HCT116 (cell line): ENCODE results near the gene RGS11. TPM values are rescaled to one million over a fixed set of nuclear protein-coding genes. Genes with fewer than 3 reads are reported as not detected.

Source experiments
- ATAC-seq: fragments of 200-7000 bp; cut with Tn5 transposase; 2 replicates; pipeline ENCODE4 v1.9.1; 2020; ENCODE audit warnings: mild to moderate bottlenecking, moderate library complexity
- Bru-seq: library from RNA; stranded (reverse); fragments of 400-500 nt; gene quantifications from one replicate; lab custom pipeline; 2021; lab: Mats Ljungman, UMichigan
- BruChase-seq, 2 experiments: library from RNA; stranded (reverse); fragments of 400-500 nt; gene quantifications; one replicate each; lab custom pipeline; 2021; lab: Mats Ljungman, UMichigan
- BruUV-seq: library from RNA; stranded (reverse); fragments of 400-500 nt; replicated peaks from 2 replicates; lab custom pipeline; 2021; lab: Mats Ljungman, UMichigan
- CTCF ChIA-PET: fragments of 300-600 bp; sonication (Branson Sonifier 250); formaldehyde crosslinking; loops from one replicate; lab custom pipeline; 2021; ENCODE audit warnings: antibody characterized with exemption; lab: Charles Lee
- POLR2A ChIA-PET: fragments of 300-600, 350-600 bp; sonication (Branson Sonifier 250); formaldehyde crosslinking; loops from one replicate; lab custom pipeline; 2021; ENCODE audit warnings: antibody characterized with exemption; lab: Charles Lee
- RAD21 ChIA-PET, 2 experiments: fragments of 300-600 bp; sonication (Branson Sonifier 250); formaldehyde crosslinking; loops; one replicate each; lab custom pipeline; 2023; ENCODE audit warnings: low total read pairs in 2 of 2; ENCODE audit not compliant: uncharacterized antibody in 2 of 2, unreplicated experiment in 2 of 2, low non-redundant PET in 1 of 2; lab: Charles Lee
- DNase-seq: peaks from one replicate; pipeline ENCODE4 v3.0.0-alpha.2; 2010; ENCODE audit warnings: low read depth, low spot score
- H2AFZ ChIP-seq: fragments of 200-600 bp; shearing (Covaris generic), sonication (generic); 2 replicates; pipeline ENCODE4 v1.6.1; 2017; ENCODE audit warnings: low read depth, mixed run types, mixed read lengths, antibody characterized with exemption, low read length; ENCODE audit not compliant: poor library complexity, severe bottlenecking
- H3K27ac ChIP-seq: 2 replicates; pipeline ENCODE4 v1.5.1; 2012; ENCODE audit warnings: low read depth, low read length
- H3K27me3 ChIP-seq: fragments of 200-600 bp; sonication (generic); 2 replicates; pipeline ENCODE4 v1.6.1; 2016; ENCODE audit warnings: mixed run types, low read length, mixed read lengths; ENCODE audit not compliant: insufficient read depth
- H3K36me3 ChIP-seq, 2 experiments: fragments of 200-500 bp in 1 of 2; fragments of 200-600 bp in 1 of 2; sonication (Bioruptor generic) in 1 of 2; sonication (generic) in 1 of 2; 2 replicates each; pipeline versions ENCODE4 v1.5.1 to v1.6.1; 2014 to 2016; ENCODE audit warnings: low read length in 2 of 2, inconsistent platforms in 1 of 2, mixed read lengths in 1 of 2, mixed run types in 1 of 2; ENCODE audit not compliant: insufficient read depth in 2 of 2, control insufficient read depth in 1 of 2
- H3K4me1 ChIP-seq, 2 experiments: fragments of 200-600 bp in 1 of 2; sonication (generic) in 1 of 2; 2 replicates each; pipeline versions ENCODE4 v1.5.1 to v1.6.1; 2012 to 2017; ENCODE audit warnings: low read length in 2 of 2, inconsistent platforms in 1 of 2, mild to moderate bottlenecking in 1 of 2, mixed read lengths in 1 of 2, mixed run types in 1 of 2, moderate library complexity in 1 of 2; ENCODE audit not compliant: insufficient read depth in 2 of 2, control insufficient read depth in 1 of 2
- H3K4me2 ChIP-seq: fragments of 200-600 bp; sonication (generic); 2 replicates; pipeline ENCODE4 v1.6.1; 2017; ENCODE audit warnings: mixed run types, low read length, mixed read lengths
- H3K4me3 ChIP-seq, 2 experiments: fragments of 200-600 bp in 1 of 2; sonication (generic) in 1 of 2; replicated peaks in 1 of 2; 2 replicates each; pipeline ENCODE4 v1.5.1; 2011 to 2016; ENCODE audit warnings: low read length in 2 of 2, control low read depth in 1 of 2, low read depth in 1 of 2, mild to moderate bottlenecking in 1 of 2, mixed read lengths in 1 of 2, mixed run types in 1 of 2
- H3K79me2 ChIP-seq: fragments of 200-600 bp; sonication (generic); 2 replicates; pipeline ENCODE4 v1.6.1; 2017; ENCODE audit warnings: mild to moderate bottlenecking, mixed run types, low read length, moderate library complexity, mixed read lengths; ENCODE audit not compliant: insufficient read depth
- H3K9ac ChIP-seq: fragments of 200-600 bp; sonication (generic); 2 replicates; pipeline ENCODE4 v1.6.1; 2016; ENCODE audit warnings: low read length, mixed read lengths
- H3K9me2 ChIP-seq: fragments of 200-600 bp; sonication (generic), shearing (Covaris generic); 2 replicates; pipeline ENCODE4 v1.6.1; 2017; ENCODE audit warnings: mixed run types, mild to moderate bottlenecking, moderate library complexity; ENCODE audit not compliant: insufficient read depth
- H3K9me3 ChIP-seq, 2 experiments: fragments of 200-500 bp in 1 of 2; fragments of 200-600 bp in 1 of 2; sonication (Bioruptor generic) in 1 of 2; sonication (generic) in 1 of 2; 2 replicates each; pipeline ENCODE4 v1.6.1; 2014 to 2017; ENCODE audit warnings: low read length in 2 of 2, mixed read lengths in 2 of 2, inconsistent platforms in 1 of 2, low read depth in 1 of 2, mild to moderate bottlenecking in 1 of 2, mixed run types in 1 of 2, moderate library complexity in 1 of 2; ENCODE audit not compliant: control insufficient read depth in 1 of 2, insufficient read depth in 1 of 2
- H4K20me1 ChIP-seq: fragments of 200-600 bp; sonication (generic), shearing (Covaris generic); 2 replicates; pipeline ENCODE4 v1.6.1; 2017; ENCODE audit warnings: mixed run types, mild to moderate bottlenecking, moderate library complexity; ENCODE audit not compliant: insufficient read depth
- CEBPB ChIP-seq: IDR thresholded peaks from 2 replicates; pipeline ENCODE4 v1.6.1; 2012; ENCODE audit warnings: low read depth
- EGR1 ChIP-seq: IDR thresholded peaks from 2 replicates; pipeline ENCODE4 v1.6.1; 2012; ENCODE audit warnings: low read depth
- ELF1 ChIP-seq: IDR thresholded peaks from 2 replicates; pipeline ENCODE4 v1.6.1; 2012; ENCODE audit warnings: low read depth, borderline replicate concordance
- EZH2 ChIP-seq: fragments of 200-600 bp; sonication (generic); IDR thresholded peaks from 2 replicates; pipeline ENCODE4 v1.6.1; 2017; ENCODE audit warnings: antibody characterized with exemption, mixed run types
- EZH2phosphoT487 ChIP-seq: fragments of 200-600 bp; IDR thresholded peaks from 2 replicates; pipeline ENCODE4 v1.6.1; 2018; ENCODE audit warnings: antibody characterized with exemption, borderline replicate concordance
- FOSL1 ChIP-seq: IDR thresholded peaks from 2 replicates; pipeline ENCODE4 v1.6.1; 2012; ENCODE audit warnings: low read depth
- JUND ChIP-seq: IDR thresholded peaks from 2 replicates; pipeline ENCODE4 v1.6.1; 2012
- POLR2A ChIP-seq: IDR thresholded peaks from 2 replicates; pipeline ENCODE4 v1.7.0; 2011; ENCODE audit warnings: borderline replicate concordance; ENCODE audit not compliant: insufficient read depth, insufficient read length; ENCODE audit errors: extremely low read depth
- POLR2AphosphoS5 ChIP-seq: IDR thresholded peaks from 2 replicates; pipeline ENCODE4 v1.6.1; 2011; ENCODE audit warnings: mild to moderate bottlenecking, low read depth, low read length, moderate library complexity
- RAD21 ChIP-seq: IDR thresholded peaks from 2 replicates; pipeline ENCODE4 v1.6.1; 2012; ENCODE audit warnings: low read depth, mild to moderate bottlenecking
- SRF ChIP-seq: IDR thresholded peaks from 2 replicates; pipeline ENCODE4 v1.6.1; 2012; ENCODE audit warnings: low read depth
- TCF7L2 ChIP-seq: IDR thresholded peaks from 2 replicates; pipeline ENCODE4 v1.7.0; 2011; ENCODE audit warnings: borderline replicate concordance, inconsistent platforms; ENCODE audit not compliant: insufficient read depth, insufficient read length; ENCODE audit errors: extremely low read depth
- YY1 ChIP-seq: IDR thresholded peaks from 2 replicates; pipeline ENCODE4 v1.6.1; 2011; ENCODE audit warnings: low read length, low read depth, moderate library complexity, mild to moderate bottlenecking; ENCODE audit not compliant: insufficient replicate concordance; ENCODE audit errors: extremely low read depth
- ZFX ChIP-seq: fragments of 450-650 bp; IDR thresholded peaks from 2 replicates; pipeline ENCODE4 v1.6.1; 2017
- ZNF274 ChIP-seq: fragments of 200-500 bp; sonication (Bioruptor generic); IDR thresholded peaks from 2 replicates; pipeline ENCODE4 v1.6.1; 2014; ENCODE audit warnings: mild to moderate bottlenecking, low read depth, low read length, inconsistent platforms
- intact Hi-C: fragments of 100-400 bp; cut with micrococcal nuclease; formaldehyde crosslinking; loops from 2 replicates; pipeline ENCODE4 v1.10.0; 2022
- long read RNA-seq: library from polyadenylated mRNA; unstranded; transcript quantifications from one replicate; pipeline ENCODE4 v2.0.0, GENCODE V29; 2021; ENCODE audit not compliant: unreplicated experiment
- polyA plus RNA-seq: library from polyadenylated mRNA; unstranded; fragments of >200 nt; gene quantifications from 2 replicates; pipeline ENCODE4 v1.2.1, GENCODE V29; 2012; ENCODE audit warnings: missing spikeins
- total RNA-seq: library from RNA; stranded (reverse); gene quantifications from one replicate; pipeline ENCODE4 v1.2.1, GENCODE V29; 2021; ENCODE audit not compliant: unreplicated experiment
- TF ChIP-seq, protein P1 (sequence below), 3 experiments: fragments of 200-600 bp in 1 of 3; sonication (generic) in 1 of 3; IDR thresholded peaks in 2 of 3; conservative IDR thresholded peaks in 1 of 3; 2 replicates each; pipeline ENCODE4 v1.5.1; 2012 to 2017; ENCODE audit warnings: low read depth in 2 of 3, low read length in 2 of 3, antibody characterized with exemption in 1 of 3, borderline replicate concordance in 1 of 3, control low read depth in 1 of 3, mild to moderate bottlenecking in 1 of 3, mixed read lengths in 1 of 3, mixed run types in 1 of 3, moderate library complexity in 1 of 3; ENCODE audit not compliant: insufficient read depth in 1 of 3
- TF ChIP-seq, protein P2 (sequence below): IDR thresholded peaks from 2 replicates; pipeline ENCODE4 v1.6.1; 2012
- TF ChIP-seq, protein P3 (sequence below): IDR thresholded peaks from 2 replicates; pipeline ENCODE4 v1.6.1; 2012
- TF ChIP-seq, protein P4 (sequence below): IDR thresholded peaks from 2 replicates; pipeline ENCODE4 v1.6.1; 2011; ENCODE audit warnings: mild to moderate bottlenecking, low read length, moderate library complexity; ENCODE audit not compliant: insufficient replicate concordance; ENCODE audit errors: extremely low read depth

The RGS11 gene
- not detected for total RNA-seq
- polyA plus RNA-seq = 0.01 TPM in 1 of 2 replicates, not detected in the other
- Bru-seq, nascent RNA = not detected
- BruChase-seq, experiment 1, labeled RNA remaining after a 6-hour chase = not detected
- BruChase-seq, experiment 2, labeled RNA remaining after a 2-hour chase = percentile 9 among the genes with signal in this experiment
- long read RNA-seq = 0 reads

DNA sequence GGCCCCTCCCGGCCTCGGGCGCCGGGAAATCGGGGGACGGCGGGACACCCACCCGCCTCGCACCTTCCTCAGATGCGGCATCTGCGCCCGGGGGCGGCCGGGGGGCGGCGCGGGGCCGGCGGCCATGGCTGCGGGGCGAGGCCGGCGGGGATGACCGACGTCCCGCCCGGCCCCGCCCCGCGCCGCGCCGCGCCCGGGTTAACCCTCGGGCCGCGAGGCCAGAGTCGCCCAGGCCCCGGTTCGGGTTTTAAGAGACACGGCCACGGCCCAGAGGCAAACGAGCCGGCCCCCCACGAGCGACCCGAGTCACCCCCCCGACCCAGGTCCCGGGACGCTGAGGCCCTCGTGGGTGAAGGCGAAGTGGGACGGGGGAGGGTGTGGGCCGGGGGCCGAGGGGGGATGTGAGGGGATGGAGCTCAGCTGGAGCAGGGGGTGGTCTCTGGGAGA is at the start of gene RGS11:
Gene RGS11, minus strand, starts transcription at position 159 of the 447 bp plus-strand sequence. Its CDS starts 33 bp downstream, at position 126.
- Histone ChIP-seq H3K36me3 (no peaks in the 10 kb centered on the region), H2AFZ (no peak within 1 kb of the TSS), H3K4me3 (no peak within 1 kb of the TSS), H3K79me2 (no peaks in the 10 kb centered on the region), H3K9me2 (no peaks in the 10 kb centered on the region), H3K9me3 (no peaks in the 10 kb centered on the region), H4K20me1 (no peaks in the 10 kb centered on the region), H3K4me1 (no peaks in the 10 kb centered on the region), H3K4me2 (no peak within 1 kb of the TSS), H3K9ac (no peak within 1 kb of the TSS), H3K27me3 (no peaks in the 10 kb centered on the region), H3K27ac (no peak within 1 kb of the TSS)
- ChIA-PET RAD21 (no interaction called here), POLR2A (no interaction called here), CTCF (no interaction called here)
- intact Hi-C loops = no loop called here
- no peak for ATAC-seq
- TF ChIP-seq ZNF274 (no peak), SRF (no peak), EZH2phosphoT487 (no peak), YY1 (no peak), CEBPB (no peak), ELF1 (no peak), ZFX (no peak), EGR1 (no peak), EZH2 (no peak), POLR2A (no peak), JUND (no peak), POLR2AphosphoS5 (no peak), RAD21 (no peak), TCF7L2 (no peak), FOSL1 (no peak)
- TF ChIP-seq, protein P1, sequence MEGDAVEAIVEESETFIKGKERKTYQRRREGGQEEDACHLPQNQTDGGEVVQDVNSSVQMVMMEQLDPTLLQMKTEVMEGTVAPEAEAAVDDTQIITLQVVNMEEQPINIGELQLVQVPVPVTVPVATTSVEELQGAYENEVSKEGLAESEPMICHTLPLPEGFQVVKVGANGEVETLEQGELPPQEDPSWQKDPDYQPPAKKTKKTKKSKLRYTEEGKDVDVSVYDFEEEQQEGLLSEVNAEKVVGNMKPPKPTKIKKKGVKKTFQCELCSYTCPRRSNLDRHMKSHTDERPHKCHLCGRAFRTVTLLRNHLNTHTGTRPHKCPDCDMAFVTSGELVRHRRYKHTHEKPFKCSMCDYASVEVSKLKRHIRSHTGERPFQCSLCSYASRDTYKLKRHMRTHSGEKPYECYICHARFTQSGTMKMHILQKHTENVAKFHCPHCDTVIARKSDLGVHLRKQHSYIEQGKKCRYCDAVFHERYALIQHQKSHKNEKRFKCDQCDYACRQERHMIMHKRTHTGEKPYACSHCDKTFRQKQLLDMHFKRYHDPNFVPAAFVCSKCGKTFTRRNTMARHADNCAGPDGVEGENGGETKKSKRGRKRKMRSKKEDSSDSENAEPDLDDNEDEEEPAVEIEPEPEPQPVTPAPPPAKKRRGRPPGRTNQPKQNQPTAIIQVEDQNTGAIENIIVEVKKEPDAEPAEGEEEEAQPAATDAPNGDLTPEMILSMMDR (IDR thresholded peaks at IDR 0.05 in 2 of 3, conservative IDR thresholded peaks at IDR 0.05 in 1 of 3; ENCODE audit: borderline replicate concordance in 1 of 3, insufficient read depth in 1 of 3, low read depth in 2 of 3, low read length in 2 of 3) = no peak
- TF ChIP-seq, protein P2, sequence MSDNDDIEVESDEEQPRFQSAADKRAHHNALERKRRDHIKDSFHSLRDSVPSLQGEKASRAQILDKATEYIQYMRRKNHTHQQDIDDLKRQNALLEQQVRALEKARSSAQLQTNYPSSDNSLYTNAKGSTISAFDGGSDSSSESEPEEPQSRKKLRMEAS = no peak
- TF ChIP-seq, protein P3, sequence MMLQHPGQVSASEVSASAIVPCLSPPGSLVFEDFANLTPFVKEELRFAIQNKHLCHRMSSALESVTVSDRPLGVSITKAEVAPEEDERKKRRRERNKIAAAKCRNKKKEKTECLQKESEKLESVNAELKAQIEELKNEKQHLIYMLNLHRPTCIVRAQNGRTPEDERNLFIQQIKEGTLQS = no peak
- TF ChIP-seq, protein P4, sequence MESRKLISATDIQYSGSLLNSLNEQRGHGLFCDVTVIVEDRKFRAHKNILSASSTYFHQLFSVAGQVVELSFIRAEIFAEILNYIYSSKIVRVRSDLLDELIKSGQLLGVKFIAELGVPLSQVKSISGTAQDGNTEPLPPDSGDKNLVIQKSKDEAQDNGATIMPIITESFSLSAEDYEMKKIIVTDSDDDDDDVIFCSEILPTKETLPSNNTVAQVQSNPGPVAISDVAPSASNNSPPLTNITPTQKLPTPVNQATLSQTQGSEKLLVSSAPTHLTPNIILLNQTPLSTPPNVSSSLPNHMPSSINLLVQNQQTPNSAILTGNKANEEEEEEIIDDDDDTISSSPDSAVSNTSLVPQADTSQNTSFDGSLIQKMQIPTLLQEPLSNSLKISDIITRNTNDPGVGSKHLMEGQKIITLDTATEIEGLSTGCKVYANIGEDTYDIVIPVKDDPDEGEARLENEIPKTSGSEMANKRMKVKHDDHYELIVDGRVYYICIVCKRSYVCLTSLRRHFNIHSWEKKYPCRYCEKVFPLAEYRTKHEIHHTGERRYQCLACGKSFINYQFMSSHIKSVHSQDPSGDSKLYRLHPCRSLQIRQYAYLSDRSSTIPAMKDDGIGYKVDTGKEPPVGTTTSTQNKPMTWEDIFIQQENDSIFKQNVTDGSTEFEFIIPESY = no peak
- no peak for DNase-seq
- BruUV-seq = no TSS peak
